RCC 7860 (cell line): ENCODE measurements around the gene TENM3.

Experiments
- DNase-seq: peaks from one replicate; pipeline ENCODE4 v3.0.0-alpha.2; 2015; ENCODE audit warnings: low spot score
- FAIRE-seq: peaks from 2 replicates; lab custom pipeline; 2012; peaks lifted over from hg19 to GRCh38; lab: Jason Lieb, UNC

The TENM3 gene

DNA sequence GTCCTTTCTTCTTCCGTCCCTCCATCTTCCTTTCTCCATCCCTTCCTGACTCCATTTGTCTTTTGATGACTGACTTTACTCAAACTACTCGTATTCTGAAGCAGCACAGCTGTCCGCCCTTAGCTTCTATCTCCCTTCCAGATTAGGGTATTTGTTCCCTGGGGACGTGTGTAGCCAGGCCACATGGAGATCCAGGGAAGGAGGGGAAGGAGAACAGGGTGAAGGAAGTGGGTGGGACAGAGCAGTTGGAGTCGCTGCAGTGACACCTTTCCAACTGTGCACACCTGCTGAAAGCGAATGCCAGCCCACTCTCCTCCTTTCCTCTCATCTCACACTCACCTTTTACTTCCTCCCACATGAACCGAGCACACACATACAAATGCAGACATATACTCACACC is 350.2 kb downstream of the TENM3 start:
- FAIRE-seq (no peak), DNase-seq (no peak)

- DNase-seq (no peak), FAIRE-seq (no peak)
These were observed 350.7 kb downstream of the TENM3 start for GRCh38 chr4:182593864-182594263.

GRCh38 chr4:182600093-182600492 is 356.9 kb downstream of the TENM3 start:
- FAIRE-seq (no peak), DNase-seq (no peak)

DNA sequence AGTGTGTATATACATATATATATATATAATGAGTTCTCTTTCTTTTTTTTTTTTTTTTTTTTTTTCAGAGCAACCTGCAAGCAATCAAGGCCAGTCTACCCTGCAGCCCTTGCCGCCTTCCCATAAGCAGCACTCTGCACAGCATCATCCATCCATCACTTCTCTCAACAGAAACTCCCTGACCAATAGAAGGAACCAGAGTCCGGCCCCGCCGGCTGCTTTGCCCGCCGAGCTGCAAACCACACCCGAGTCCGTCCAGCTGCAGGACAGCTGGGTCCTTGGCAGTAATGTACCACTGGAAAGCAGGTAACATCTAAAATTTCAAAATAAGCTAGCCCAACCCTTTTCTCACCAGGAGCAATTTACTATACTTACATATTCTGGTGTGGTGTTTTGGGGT is 357.7 kb downstream of the TENM3 start:
- DNase-seq (no peak), FAIRE-seq (no peak)

DNA sequence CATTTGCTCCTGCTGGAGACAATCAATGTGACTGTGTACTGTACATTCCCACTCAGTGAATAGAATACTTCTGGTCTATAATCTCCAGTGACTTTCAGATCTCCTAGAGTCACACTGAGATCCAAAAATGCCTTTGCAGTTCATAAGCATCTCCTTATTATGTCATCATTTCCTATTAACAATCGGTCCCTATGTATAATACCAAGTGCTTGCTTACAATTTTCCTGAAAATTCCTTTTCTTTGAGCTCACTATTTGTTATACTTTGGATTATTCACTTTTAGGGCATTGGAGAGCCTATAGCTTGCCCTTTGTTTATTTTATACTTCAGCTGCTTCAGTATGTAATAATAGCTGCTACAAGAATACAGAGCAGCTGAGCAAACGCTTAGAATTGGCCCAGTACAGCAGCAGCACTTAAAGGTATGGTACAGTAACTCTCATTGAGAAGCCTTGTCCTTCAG is 361.0 kb downstream of the TENM3 start:
- FAIRE-seq (no peak), DNase-seq (no peak)

- FAIRE-seq (no peak), DNase-seq (no peak)
These were observed 361.8 kb downstream of the TENM3 start for GRCh38 chr4:182604953-182605352.

DNA sequence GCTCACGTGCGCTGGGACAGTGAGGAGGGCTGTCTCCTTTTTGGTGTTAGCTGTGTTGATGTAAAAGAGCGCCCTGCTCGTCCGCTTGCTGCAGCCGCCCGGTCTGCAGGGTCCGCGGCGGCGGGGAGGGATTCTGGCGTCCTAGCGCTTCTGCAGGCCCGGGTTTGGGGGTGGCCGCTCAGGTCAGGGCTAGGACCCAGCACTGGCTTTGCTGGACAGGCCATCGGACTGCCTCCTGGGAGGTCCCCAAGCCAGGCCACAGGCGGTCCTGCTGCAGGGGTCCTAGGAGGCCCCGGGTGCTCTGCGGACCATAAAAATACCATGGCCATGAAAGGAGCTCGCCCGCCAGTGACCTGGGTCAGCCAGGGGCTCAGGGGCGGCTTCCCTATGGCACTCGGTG is 365.3 kb downstream of the TENM3 start:
- no peak for DNase-seq

DNA sequence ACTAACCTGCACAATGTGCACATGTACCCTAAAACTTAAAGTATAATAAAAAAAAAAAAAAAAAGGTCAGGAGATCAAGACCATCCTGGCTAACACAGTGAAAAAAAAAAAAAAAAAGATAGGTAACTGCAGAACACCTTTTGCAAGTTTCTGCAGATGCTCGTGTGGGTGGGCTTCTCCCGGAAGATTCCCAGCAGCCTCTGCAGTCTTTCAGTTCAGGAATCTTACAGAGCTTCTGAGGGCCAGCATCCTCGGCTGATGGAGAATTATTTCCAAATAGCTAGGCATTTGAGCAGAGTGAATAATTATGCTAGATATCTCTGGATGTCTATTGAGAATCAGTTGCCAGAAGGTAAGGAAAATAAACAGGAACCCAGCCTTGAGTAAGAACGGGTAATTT is 373.3 kb downstream of the TENM3 start:
- FAIRE-seq (no peak), DNase-seq (no peak)

More for the DNA sequence above, 365.3 kb downstream of the TENM3 start:
- FAIRE-seq, result no peak

DNA sequence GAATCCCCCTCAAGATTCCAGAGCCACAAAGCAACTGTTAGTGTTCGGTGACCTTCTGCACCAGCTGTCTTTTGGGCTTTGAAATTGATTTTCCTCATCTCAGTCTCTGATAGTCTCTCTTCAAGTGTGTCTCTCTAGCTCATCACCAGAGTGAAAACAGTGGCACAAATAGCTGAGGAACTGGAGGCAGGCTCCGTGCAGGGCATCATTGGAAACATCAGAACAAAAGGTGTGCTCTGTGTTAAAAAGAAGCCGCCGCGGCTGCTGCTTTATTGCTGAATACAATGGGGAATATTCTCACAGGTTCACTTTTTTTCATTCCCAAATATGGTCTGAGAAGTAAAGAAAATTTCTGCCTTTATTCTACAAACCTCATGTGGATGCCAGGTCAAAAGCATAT is 376.5 kb downstream of the TENM3 start:
- DNase-seq (no peak), FAIRE-seq (no peak)

DNA sequence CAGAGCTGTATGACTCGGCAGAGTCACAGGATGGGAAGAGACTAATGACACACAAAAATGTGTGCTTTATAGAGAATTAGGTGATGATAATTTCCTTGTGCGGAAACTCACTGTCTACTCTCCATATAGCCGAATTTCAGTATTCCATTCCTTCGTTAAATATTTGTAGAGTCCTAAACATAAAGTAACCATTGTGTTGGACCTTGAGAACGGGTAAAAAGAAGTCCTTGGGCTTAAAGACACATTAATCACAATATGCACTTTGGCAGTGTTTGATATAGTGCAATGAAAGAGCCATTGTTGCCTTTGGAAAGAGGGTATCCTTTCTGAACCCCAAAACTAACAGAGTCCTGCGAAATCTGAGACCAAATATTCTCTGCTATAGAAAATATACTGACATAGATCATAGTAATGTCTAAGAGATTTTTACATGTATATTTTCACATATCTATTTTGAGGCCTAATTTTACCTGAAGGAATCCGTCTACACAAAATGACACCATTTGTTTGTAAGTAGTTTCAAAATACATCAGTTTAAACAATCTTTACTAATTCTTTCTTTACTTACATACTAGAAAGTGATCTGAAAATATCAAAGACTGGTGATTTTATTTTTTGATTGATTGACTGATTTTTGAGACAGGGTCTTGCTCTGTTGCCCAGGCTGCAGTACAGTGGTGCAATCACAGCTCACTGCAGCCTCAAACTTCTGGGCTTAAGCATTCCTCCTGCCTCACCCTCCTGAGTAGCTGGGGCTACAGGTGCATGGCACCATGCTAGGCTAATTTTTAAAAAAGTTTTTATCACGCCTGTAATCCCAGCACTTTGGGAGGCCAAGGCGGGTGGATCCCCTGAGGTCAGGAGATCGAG is 377.1 kb downstream of the TENM3 start:
- no peak for FAIRE-seq
- DNase-seq, result no peak

DNA sequence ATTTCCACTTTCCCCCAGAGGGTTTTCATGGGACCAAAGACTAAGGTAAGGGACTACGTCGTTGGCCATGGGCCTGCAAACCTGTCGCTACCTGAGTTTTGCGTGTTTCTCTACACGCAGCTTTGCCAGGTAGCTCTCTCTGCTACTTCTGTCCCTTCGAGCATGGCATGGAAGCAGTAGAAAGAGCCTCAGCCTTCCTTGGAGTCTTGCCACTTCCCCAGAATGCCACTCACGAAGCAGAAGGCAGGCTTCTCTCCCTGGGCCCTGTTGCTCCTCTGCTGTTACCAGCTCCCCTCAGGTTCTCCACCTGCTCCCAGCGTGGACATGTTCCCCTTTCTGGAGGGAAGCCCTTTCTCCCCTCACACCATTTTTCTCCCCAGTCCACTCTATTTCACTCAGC is 381.1 kb downstream of the TENM3 start:
- DNase-seq, result no peak
- FAIRE-seq, result no peak

DNA sequence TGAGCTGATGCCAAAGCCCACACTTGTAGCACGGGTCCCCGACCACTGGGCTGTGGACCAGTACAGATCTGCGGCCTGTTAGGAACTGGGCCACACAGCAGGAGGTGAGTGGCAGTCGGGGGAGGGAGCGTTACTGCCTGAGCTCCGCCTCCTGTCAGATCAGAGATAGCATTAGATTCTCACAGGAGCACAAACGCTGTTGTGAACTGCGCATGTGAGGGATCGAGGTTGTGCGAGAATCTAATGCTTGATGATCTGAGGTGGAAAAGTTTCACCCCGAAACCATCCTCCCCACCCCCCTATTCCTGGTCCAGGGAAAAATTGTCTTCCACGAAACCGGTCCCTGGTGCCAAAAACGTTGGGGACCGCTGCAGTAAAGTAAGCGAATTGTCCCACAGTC is 382.0 kb downstream of the TENM3 start:
- no peak for DNase-seq
- FAIRE-seq, result no peak

DNA sequence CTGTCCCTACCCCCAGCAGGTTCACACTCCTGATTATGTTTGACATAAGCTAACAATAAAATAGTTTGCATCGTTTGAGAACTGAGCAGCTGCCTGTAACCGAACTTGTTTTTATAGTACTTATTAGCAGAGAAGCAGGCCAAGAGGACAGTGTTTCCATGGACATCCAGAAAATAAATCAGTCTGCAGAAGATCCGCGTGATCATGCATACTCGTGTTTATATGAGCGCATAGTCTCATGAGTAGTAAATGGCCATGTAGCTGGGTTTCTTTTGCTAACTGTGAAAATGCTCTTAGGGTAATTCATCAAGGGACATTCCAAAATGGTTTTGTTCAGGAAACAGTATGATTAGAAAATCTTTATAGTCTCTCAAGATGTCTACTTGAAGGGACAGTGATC is 384.8 kb downstream of the TENM3 start:
- no peak for DNase-seq
- no peak for FAIRE-seq

DNA sequence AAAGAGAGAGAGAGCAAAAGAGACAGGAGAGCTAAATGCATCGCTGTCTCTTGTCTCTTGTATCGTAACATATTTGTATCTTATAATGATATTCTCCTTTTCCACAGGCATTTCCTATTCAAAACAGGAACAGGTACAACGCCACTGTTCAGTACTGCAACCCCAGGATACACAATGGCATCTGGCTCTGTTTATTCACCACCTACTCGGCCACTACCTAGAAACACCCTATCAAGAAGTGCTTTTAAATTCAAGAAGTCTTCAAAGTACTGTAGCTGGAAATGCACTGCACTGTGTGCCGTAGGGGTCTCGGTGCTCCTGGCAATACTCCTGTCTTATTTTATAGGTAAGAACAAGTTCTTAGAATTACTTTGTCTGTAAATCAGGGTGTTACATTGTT is 385.3 kb downstream of the TENM3 start:
- FAIRE-seq, result no peak

DNA sequence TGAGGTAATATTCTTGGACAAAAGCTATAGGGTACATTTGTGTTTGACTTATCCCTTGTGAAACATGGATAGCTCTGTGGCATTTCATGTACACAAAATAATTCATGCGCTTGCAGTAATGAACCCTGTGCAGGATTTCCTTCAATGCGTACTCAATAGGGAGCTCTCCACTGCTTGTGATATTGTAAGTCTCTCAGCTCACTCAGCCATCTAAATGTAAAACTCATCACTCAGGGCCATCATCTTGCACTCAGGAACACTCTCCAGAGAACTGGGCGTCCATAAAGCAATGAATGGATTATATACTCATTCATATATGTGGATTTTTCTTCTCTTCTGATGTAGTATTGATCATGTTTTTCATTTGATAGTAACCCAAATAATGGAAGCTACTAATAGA is 385.9 kb downstream of the TENM3 start:
- DNase-seq (no peak), FAIRE-seq (no peak)

More for the DNA sequence above, 385.3 kb downstream of the TENM3 start:
- DNase-seq, result no peak

DNA sequence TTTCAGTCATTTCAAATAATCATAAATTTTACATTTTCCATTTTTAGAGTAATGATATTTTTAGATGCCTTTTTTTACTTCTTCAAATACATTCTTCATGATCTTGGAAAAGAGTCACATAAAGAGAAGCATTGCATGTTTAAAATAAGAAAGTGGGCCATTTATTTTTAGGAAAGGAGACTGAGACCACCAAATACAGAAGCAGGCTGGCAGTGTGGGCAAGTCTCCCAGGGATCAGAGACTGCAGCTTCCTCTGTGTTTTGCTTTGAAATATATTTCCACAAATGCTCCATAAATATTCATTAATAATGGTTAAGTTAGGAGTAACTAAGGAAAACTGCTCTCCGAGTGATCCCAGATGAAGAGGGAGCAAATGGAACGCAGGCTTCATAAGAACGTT is 397.3 kb downstream of the TENM3 start:
- FAIRE-seq, result no peak

DNA sequence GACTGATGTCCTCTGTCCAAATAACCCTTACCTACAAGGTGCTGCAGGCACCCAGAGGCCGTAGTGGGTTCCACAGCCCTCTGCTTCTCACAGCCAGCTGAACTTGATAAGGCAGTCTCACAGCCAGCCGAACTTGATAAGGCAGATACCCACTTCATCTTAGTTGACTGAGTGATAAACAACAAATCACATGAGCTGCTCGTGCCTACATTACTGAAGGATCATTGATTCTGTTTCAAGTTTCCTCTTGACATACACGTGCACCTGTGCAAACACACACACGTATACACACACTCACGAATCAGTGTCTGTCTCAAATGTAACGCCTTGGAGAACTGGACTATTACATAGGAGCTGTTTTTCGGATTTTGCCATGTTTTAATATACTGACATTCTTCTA is 397.7 kb downstream of the TENM3 start:
- DNase-seq (no peak), FAIRE-seq (no peak)

More for the DNA sequence above, 397.3 kb downstream of the TENM3 start:
- no peak for DNase-seq

GRCh38 chr4:182642831-182643230 is 399.6 kb downstream of the TENM3 start:
- FAIRE-seq, result no peak
- no peak for DNase-seq

DNA sequence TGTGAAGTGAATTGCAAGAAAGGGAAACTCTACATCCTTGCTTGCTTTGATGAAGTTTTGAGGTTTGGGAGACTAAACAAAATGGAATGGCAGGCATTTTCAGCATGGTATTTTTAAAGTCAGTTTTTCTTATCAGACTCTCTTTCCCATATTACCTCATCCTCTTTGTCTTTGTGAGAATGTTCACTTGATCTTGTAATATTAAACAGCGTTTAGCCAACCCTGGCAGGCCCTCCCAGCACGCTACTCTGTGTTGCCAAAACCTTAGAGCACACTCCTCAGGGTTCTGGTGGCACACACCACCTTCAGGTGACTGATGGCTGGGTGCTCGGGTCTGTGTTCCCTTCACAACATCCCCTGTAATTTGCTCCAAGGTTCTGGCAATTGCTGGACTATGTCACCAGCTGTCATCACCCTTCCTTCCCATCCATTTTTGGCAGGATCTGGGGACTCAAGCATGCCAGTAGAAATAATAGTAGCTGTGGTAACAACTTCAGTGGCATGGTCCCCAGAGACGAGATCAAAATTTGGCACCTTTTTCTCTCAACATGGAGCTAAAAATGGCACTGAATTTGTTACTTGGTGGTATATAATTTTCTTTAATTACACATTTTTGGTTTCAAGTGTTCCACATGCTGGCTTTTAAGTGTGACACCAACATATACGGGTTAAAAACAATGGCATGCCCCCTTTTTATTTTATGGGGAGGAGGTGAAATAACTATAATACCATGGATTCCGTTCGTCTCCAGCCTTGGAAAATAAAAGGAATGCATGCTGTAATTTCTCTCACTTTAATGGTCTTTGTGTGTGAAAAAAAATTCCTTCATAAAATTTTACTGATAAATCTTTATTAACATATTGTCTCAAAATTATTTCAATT is 400.8 kb downstream of the TENM3 start:
- FAIRE-seq (no peak), DNase-seq (peak; percentile 37)

GRCh38 chr4:182644683-182645050 is 401.5 kb downstream of the TENM3 start:
- DNase-seq, result no peak
- FAIRE-seq, result peak; percentile 24

DNA sequence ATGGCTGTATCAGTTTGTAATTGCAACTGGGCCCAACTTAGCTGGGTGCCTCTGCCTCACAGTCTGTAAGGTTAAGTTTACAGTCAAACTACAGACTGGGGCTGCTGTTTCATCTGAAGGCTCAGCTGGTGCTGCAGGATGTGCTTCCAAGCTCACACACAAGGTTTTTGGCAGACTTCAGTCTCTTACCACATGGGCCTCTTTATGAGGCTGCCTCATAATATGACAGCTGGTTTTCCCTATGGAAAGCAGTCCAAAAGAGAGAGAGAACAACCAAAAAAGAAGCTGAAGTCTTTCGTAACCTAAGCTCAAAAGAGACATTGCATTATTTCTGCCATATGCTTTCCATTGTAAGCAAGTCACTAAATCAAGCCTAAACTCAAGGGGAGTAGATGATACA is 402.3 kb downstream of the TENM3 start:
- FAIRE-seq, result no peak
- DNase-seq, result no peak
